Activated T-cell treated with anti-CD3 and anti-CD28 coated beads, Interleukin-2, amount 50 U/mL, for 24 hours (primary cell): ENCODE data around the gene TGFBI.

Experiments used
- DNase-seq: peaks from one replicate; pipeline ENCODE4 v3.0.0-alpha.2; 2020
- H3K27ac Mint-ChIP-seq: 2 replicates; pipeline ENCODE4 v1.8.0; 2020; ENCODE audit warnings: mild to moderate bottlenecking, mixed read lengths
- H3K27me3 Mint-ChIP-seq: 2 replicates; pipeline ENCODE4 v1.8.0; 2020; ENCODE audit warnings: mixed read lengths
- H3K36me3 Mint-ChIP-seq: 2 replicates; pipeline ENCODE4 v1.8.0; 2020; ENCODE audit warnings: low read depth, mixed read lengths
- H3K4me1 Mint-ChIP-seq: 2 replicates; pipeline ENCODE4 v1.8.0; 2020; ENCODE audit warnings: low read depth, mixed read lengths
- H3K4me3 Mint-ChIP-seq: 2 replicates; pipeline ENCODE4 v1.8.0; 2020; ENCODE audit warnings: mild to moderate bottlenecking, moderate library complexity, mixed read lengths
- H3K9me3 Mint-ChIP-seq: 2 replicates; pipeline ENCODE4 v1.8.0; 2020; ENCODE audit warnings: mixed read lengths

TGFBI gene

GRCh38 chr5:136013559-136013958 is 15.2 kb upstream of the TGFBI start:
- no peak for DNase-seq
- Mint-ChIP-seq H3K27ac (no peak overlapping the region), H3K36me3 (no peaks in the 10 kb centered on the region), H3K4me3 (no peak overlapping the region), H3K4me1 (peaks cover 2% of the 10 kb centered on the region), H3K27me3 (peaks cover 47% of the 10 kb centered on the region), H3K9me3 (no peaks in the 10 kb centered on the region)

GRCh38 chr5:136014049-136015002 is 14.5 kb upstream of the TGFBI start:
- no peak for DNase-seq
- Mint-ChIP-seq H3K36me3 (no peaks in the 10 kb centered on the region), H3K4me3 (no peak overlapping the region), H3K9me3 (no peaks in the 10 kb centered on the region), H3K27ac (no peak overlapping the region), H3K27me3 (peaks cover 46% of the 10 kb centered on the region), H3K4me1 (peaks cover 2% of the 10 kb centered on the region)

- Mint-ChIP-seq H3K27me3 (peaks cover 43% of the 10 kb centered on the region), H3K4me3 (no peak overlapping the region), H3K9me3 (no peaks in the 10 kb centered on the region), H3K4me1 (peaks cover 4% of the 10 kb centered on the region), H3K27ac (no peak overlapping the region), H3K36me3 (no peaks in the 10 kb centered on the region)
- no peak for DNase-seq
These were observed 13.8 kb upstream of the TGFBI start for GRCh38 chr5:136015003-136015375.

GRCh38 chr5:136015966-136016650 is 12.7 kb upstream of the TGFBI start:
- no peak for DNase-seq
- Mint-ChIP-seq H3K4me1 (peaks cover 10% of the 10 kb centered on the region), H3K36me3 (no peaks in the 10 kb centered on the region), H3K27ac (no peak overlapping the region), H3K9me3 (no peaks in the 10 kb centered on the region), H3K4me3 (no peak overlapping the region), H3K27me3 (peaks cover 40% of the 10 kb centered on the region)

GRCh38 chr5:136016945-136017530 is 11.8 kb upstream of the TGFBI start:
- H3K27ac Mint-ChIP-seq = no peak overlapping the region

GRCh38 chr5:136018814-136019783 is 9.7 kb upstream of the TGFBI start:
- Mint-ChIP-seq H3K36me3 (no peaks in the 10 kb centered on the region), H3K27me3 (peaks cover 34% of the 10 kb centered on the region), H3K4me3 (no peak overlapping the region), H3K4me1 (peaks cover 8% of the 10 kb centered on the region), H3K9me3 (no peaks in the 10 kb centered on the region), H3K27ac (no peak overlapping the region)
- no peak for DNase-seq

More at GRCh38 chr5:136016945-136017530, 11.8 kb upstream of the TGFBI start:
- H3K4me3 Mint-ChIP-seq = no peak overlapping the region
- peaks cover 41% of the 10 kb centered on the region for H3K27me3 Mint-ChIP-seq
- no peaks in the 10 kb centered on the region for H3K9me3 Mint-ChIP-seq
- DNase-seq = no peak
- no peaks in the 10 kb centered on the region for H3K36me3 Mint-ChIP-seq
- peaks cover 10% of the 10 kb centered on the region for H3K4me1 Mint-ChIP-seq

- DNase-seq = no peak
- Mint-ChIP-seq H3K36me3 (no peaks in the 10 kb centered on the region), H3K9me3 (no peaks in the 10 kb centered on the region)
These were observed 8.8 kb upstream of the TGFBI start for GRCh38 chr5:136020001-136020382.

GRCh38 chr5:136020383-136021015 is 8.3 kb upstream of the TGFBI start:
- DNase-seq = no peak

More at GRCh38 chr5:136020001-136020382, 8.8 kb upstream of the TGFBI start:
- Mint-ChIP-seq H3K4me1 (peaks cover 8% of the 10 kb centered on the region), H3K27ac (no peak overlapping the region), H3K4me3 (no peak overlapping the region), H3K27me3 (peaks cover 32% of the 10 kb centered on the region)

GRCh38 chr5:136021016-136021405 is 7.8 kb upstream of the TGFBI start:
- no peak for DNase-seq
- H3K9me3 Mint-ChIP-seq = no peaks in the 10 kb centered on the region
- no peak overlapping the region for H3K4me3 Mint-ChIP-seq
- no peaks in the 10 kb centered on the region for H3K36me3 Mint-ChIP-seq
- peaks cover 8% of the 10 kb centered on the region for H3K4me1 Mint-ChIP-seq
- no peak overlapping the region for H3K27ac Mint-ChIP-seq
- peaks cover 30% of the 10 kb centered on the region for H3K27me3 Mint-ChIP-seq

More at GRCh38 chr5:136020383-136021015, 8.3 kb upstream of the TGFBI start:
- H3K36me3 Mint-ChIP-seq = no peaks in the 10 kb centered on the region
- no peaks in the 10 kb centered on the region for H3K9me3 Mint-ChIP-seq
- no peak overlapping the region for H3K4me3 Mint-ChIP-seq
- no peak overlapping the region for H3K27ac Mint-ChIP-seq
- H3K4me1 Mint-ChIP-seq = peaks cover 8% of the 10 kb centered on the region
- peaks cover 30% of the 10 kb centered on the region for H3K27me3 Mint-ChIP-seq

- DNase-seq = no peak
- H3K4me3 Mint-ChIP-seq = no peak overlapping the region
- H3K9me3 Mint-ChIP-seq = no peaks in the 10 kb centered on the region
These were observed 5.8 kb upstream of the TGFBI start for GRCh38 chr5:136022965-136023364.

GRCh38 chr5:136023958-136024541 is 4.7 kb upstream of the TGFBI start:
- DNase-seq = no peak
- H3K27ac Mint-ChIP-seq = no peak overlapping the region
- H3K4me3 Mint-ChIP-seq = no peak overlapping the region
- no peaks in the 10 kb centered on the region for H3K9me3 Mint-ChIP-seq
- peaks cover 47% of the 10 kb centered on the region for H3K27me3 Mint-ChIP-seq
- peaks cover 8% of the 10 kb centered on the region for H3K4me1 Mint-ChIP-seq
- no peaks in the 10 kb centered on the region for H3K36me3 Mint-ChIP-seq

More at GRCh38 chr5:136022965-136023364, 5.8 kb upstream of the TGFBI start:
- peaks cover 8% of the 10 kb centered on the region for H3K4me1 Mint-ChIP-seq
- peaks cover 46% of the 10 kb centered on the region for H3K27me3 Mint-ChIP-seq
- no peak overlapping the region for H3K27ac Mint-ChIP-seq
- no peaks in the 10 kb centered on the region for H3K36me3 Mint-ChIP-seq

- H3K27me3 Mint-ChIP-seq = peaks cover 58% of the 10 kb centered on the region
- no peaks in the 10 kb centered on the region for H3K36me3 Mint-ChIP-seq
- H3K27ac Mint-ChIP-seq = no peak overlapping the region
- H3K4me3 Mint-ChIP-seq = no peak overlapping the region
- DNase-seq = no peak
- no peaks in the 10 kb centered on the region for H3K4me1 Mint-ChIP-seq
- no peaks in the 10 kb centered on the region for H3K9me3 Mint-ChIP-seq
These were observed 2.9 kb upstream of the TGFBI start for GRCh38 chr5:136025900-136026299.

- Mint-ChIP-seq H3K9me3 (no peaks in the 10 kb centered on the region), H3K27ac (no peak overlapping the region), H3K4me1 (no peaks in the 10 kb centered on the region), H3K4me3 (no peak overlapping the region), H3K27me3 (peaks cover 55% of the 10 kb centered on the region), H3K36me3 (no peaks in the 10 kb centered on the region)
- DNase-seq = no peak
These were observed 2.2 kb upstream of the TGFBI start for GRCh38 chr5:136026636-136027035.
